HG03342 (cell line): ENCODE data around the gene FCN3.

Experiments
- ATAC-seq: cut with Tn5 transposase; IDR thresholded peaks from one replicate; pipeline ENCODE4 v1.9.1; 2021; ENCODE audit warnings: mild to moderate bottlenecking, moderate library complexity; ENCODE audit not compliant: unreplicated experiment

FCN3 gene

GRCh38 chr1:27380766-27381733 lies 6.4 kb upstream of the FCN3 start:
- no peak for ATAC-seq

- no peak for ATAC-seq
These were observed 5.6 kb upstream of the FCN3 start for GRCh38 chr1:27380224-27380623.

GRCh38 chr1:27379564-27380122 lies 5.0 kb upstream of the FCN3 start:
- no peak for ATAC-seq

- ATAC-seq = no peak
These were observed 3.3 kb upstream of the FCN3 start for GRCh38 chr1:27377760-27378495.

GRCh38 chr1:27372808-27373690 lies 1.6 kb downstream of the FCN3 start:
- ATAC-seq = no peak

- no peak for ATAC-seq
These were observed 2.4 kb downstream of the FCN3 start for GRCh38 chr1:27372022-27372807.

GRCh38 chr1:27368869-27369582 lies 5.6 kb downstream of the FCN3 start:
- no peak for ATAC-seq

- no peak for ATAC-seq
These were observed 7.4 kb downstream of the FCN3 start for GRCh38 chr1:27367160-27367650.

GRCh38 chr1:27366411-27367159 lies 8.0 kb downstream of the FCN3 start, which contains the start of gene MAP3K6:
MAP3K6 (minus strand) TSS chr1:27366961; CDS start chr1:27366597, 364 bp downstream.
- no peak for ATAC-seq

- ATAC-seq = no peak
These were observed 8.6 kb downstream of the FCN3 start for GRCh38 chr1:27366113-27366410.

GRCh38 chr1:27365372-27366112 lies 9.1 kb downstream of the FCN3 start:
- no peak for ATAC-seq

- no peak for ATAC-seq
These were observed 9.8 kb downstream of the FCN3 start for GRCh38 chr1:27364696-27365371.

GRCh38 chr1:27363766-27364695 lies 10.6 kb downstream of the FCN3 start:
- no peak for ATAC-seq

GRCh38 chr1:27361553-27361952 lies 13.1 kb downstream of the FCN3 start:
- no peak for ATAC-seq

GRCh38 chr1:27361044-27361402 lies 13.6 kb downstream of the FCN3 start:
- ATAC-seq = no peak
